Upper lobe of left lung (tissue), 4 donors: ENCODE results near the gene PSORS1C1.

Experiments used
- EP300 ChIP-seq, 4 donors: sonication (generic); formaldehyde crosslinking; IDR thresholded peaks; one replicate each; pipeline ENCODE4 v1.5.1; 2017; ENCODE audit warnings: antibody characterized with exemption in 4 of 4, control low read depth in 2 of 4
- POLR2A ChIP-seq, 4 donors: fragments of 450-650 bp; IDR thresholded peaks; one replicate each; pipeline ENCODE4 v1.5.1; 2016 to 2017; ENCODE audit warnings: antibody characterized with exemption in 4 of 4, mild to moderate bottlenecking in 2 of 4
- POLR2AphosphoS5 ChIP-seq, 2 donors: sonication (generic); formaldehyde crosslinking; IDR thresholded peaks; one replicate each; pipeline ENCODE4 v1.5.1; 2017; ENCODE audit warnings: antibody characterized with exemption in 2 of 2
- TF ChIP-seq, protein P1 (sequence below), 6 experiments: fragments of 450-650 bp in 4 of 6; fragments of 200-600 bp in 2 of 6; sonication (generic) in 2 of 6; IDR thresholded peaks; one replicate each; pipeline ENCODE4 v1.5.1; 2016 to 2019; ENCODE audit warnings: antibody characterized with exemption in 6 of 6

DNA sequence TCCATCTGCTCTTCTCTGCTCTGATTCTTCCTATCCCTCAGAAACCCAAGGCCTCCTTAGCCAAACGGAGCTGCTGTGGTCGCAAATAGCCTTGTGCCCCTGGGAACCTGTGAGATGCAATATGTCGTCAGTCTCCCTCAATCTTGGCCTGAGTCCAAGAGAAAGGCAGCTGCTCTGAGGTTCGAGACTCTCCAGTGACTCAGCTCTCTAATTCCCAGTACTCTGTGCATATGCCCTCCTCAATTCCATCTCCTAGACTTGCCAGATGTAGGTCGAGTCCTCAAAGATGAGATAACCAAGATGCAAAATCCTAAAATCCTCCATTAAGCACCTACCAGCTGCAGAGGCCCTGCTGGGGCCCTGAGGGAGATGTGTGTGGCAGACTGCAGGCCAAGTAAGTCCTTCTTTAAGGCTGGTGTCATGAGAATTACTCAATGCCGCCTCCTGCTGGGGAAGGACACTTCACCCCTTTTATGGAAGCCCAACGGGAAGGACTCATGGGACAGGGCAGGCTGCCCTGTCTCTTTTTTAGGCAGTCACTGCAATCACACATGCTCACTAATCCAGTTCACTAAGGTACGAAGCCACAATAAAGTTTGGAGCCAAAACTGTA is 30.8 kb upstream of the PSORS1C1 start:
- no peak for TF ChIP-seq POLR2A (IDR thresholded peaks at IDR 0.05)
- TF ChIP-seq, protein P1, sequence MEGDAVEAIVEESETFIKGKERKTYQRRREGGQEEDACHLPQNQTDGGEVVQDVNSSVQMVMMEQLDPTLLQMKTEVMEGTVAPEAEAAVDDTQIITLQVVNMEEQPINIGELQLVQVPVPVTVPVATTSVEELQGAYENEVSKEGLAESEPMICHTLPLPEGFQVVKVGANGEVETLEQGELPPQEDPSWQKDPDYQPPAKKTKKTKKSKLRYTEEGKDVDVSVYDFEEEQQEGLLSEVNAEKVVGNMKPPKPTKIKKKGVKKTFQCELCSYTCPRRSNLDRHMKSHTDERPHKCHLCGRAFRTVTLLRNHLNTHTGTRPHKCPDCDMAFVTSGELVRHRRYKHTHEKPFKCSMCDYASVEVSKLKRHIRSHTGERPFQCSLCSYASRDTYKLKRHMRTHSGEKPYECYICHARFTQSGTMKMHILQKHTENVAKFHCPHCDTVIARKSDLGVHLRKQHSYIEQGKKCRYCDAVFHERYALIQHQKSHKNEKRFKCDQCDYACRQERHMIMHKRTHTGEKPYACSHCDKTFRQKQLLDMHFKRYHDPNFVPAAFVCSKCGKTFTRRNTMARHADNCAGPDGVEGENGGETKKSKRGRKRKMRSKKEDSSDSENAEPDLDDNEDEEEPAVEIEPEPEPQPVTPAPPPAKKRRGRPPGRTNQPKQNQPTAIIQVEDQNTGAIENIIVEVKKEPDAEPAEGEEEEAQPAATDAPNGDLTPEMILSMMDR (IDR thresholded peaks at IDR 0.05) = peak in 2 of 6 experiments; percentile 21 to 24
- no peak for TF ChIP-seq EP300 (IDR thresholded peaks at IDR 0.05)
- no peak for TF ChIP-seq POLR2AphosphoS5 (IDR thresholded peaks at IDR 0.05)
